GM12864 (cell line): Measurements from ENCODE around the gene RNFT2.
"Not testable (repeated sequence)": the region's sequence is repeated elsewhere in the genome, so short reads cannot be mapped to it uniquely, and the experiment has no call there.

Experiments
- DNase-seq: peaks from one replicate; pipeline ENCODE4 v3.0.0-alpha.2; 2011; ENCODE audit warnings: low read depth
- H3K4me3 ChIP-seq: 2 replicates; pipeline ENCODE4 v1.5.1; 2011; ENCODE audit warnings: mild to moderate bottlenecking, low read depth, low read length, control low read depth
- TF ChIP-seq, protein P1 (sequence below): IDR thresholded peaks from 2 replicates; pipeline ENCODE4 v1.5.1; 2011; ENCODE audit warnings: low read depth, mild to moderate bottlenecking, moderate library complexity, low read length, control low read depth, inconsistent platforms; ENCODE audit errors: missing control alignments

RNFT2 gene

DNA sequence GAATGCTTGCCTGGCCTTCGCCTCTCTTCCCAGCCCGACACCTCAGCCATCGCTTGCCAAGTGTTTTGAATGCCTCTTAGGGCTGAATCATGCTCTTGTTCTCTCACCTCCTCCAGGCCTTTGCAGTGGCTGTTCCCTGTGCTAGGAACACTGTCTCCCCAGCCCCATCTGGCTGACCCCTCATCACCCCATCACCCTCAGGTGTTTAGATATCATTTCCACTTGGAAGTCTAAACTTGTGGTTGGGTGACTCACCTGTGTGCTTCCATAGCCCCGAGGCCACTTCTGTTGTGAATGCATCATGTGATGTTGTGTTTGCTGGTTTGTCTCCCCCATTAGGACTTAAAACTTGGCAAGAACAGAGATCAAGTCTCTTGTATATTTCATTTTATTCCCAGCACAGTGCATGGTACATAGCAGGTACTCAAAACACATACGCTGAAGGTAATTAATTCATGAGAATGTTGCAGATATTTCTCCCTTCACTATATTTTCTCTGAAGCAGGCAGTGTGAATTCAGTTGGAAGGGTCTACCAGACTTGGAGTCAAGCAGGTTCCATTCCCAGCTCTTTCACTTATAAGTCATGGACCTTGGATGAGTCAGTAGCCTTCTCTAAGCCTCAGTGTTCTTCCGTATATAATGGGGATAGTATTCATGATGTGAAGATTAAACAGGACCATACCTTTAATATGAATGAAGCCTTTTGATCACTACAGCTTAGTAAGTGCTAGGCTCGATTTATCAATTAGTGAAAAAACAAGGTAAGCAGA lies 75.3 kb downstream of the RNFT2 start:
- no peak overlapping the region for H3K4me3 ChIP-seq
- TF ChIP-seq, protein P1, sequence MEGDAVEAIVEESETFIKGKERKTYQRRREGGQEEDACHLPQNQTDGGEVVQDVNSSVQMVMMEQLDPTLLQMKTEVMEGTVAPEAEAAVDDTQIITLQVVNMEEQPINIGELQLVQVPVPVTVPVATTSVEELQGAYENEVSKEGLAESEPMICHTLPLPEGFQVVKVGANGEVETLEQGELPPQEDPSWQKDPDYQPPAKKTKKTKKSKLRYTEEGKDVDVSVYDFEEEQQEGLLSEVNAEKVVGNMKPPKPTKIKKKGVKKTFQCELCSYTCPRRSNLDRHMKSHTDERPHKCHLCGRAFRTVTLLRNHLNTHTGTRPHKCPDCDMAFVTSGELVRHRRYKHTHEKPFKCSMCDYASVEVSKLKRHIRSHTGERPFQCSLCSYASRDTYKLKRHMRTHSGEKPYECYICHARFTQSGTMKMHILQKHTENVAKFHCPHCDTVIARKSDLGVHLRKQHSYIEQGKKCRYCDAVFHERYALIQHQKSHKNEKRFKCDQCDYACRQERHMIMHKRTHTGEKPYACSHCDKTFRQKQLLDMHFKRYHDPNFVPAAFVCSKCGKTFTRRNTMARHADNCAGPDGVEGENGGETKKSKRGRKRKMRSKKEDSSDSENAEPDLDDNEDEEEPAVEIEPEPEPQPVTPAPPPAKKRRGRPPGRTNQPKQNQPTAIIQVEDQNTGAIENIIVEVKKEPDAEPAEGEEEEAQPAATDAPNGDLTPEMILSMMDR: no peak
- no peak for DNase-seq

DNA sequence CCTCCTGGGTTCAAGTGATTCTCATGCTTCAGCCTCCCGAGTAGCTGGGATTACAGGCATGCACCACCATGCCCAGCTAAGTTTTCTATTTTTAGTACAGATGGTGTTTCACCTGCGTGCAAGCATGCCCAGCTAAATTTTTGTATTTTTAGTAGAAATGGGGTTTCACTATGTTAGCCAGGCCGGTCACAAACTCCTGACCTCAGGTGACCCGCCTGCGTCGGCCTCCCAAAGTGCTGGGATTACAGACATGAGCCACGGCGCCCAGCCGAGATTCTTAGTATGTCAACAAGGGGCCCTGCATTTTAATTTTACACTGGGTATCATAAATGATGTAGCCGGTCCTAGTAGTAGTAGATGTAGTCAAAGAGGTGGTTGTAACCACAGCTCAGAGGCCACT lies 76.7 kb downstream of the RNFT2 start:
- DNase-seq, H3K4me3 ChIP-seq: not testable (repeated sequence)

GRCh38 chr12:116818341-116818856 lies 80.3 kb downstream of the RNFT2 start:
- DNase-seq: no peak
- TF ChIP-seq, protein P1: no peak
- peak overlapping the region; percentile 85 for H3K4me3 ChIP-seq

DNA sequence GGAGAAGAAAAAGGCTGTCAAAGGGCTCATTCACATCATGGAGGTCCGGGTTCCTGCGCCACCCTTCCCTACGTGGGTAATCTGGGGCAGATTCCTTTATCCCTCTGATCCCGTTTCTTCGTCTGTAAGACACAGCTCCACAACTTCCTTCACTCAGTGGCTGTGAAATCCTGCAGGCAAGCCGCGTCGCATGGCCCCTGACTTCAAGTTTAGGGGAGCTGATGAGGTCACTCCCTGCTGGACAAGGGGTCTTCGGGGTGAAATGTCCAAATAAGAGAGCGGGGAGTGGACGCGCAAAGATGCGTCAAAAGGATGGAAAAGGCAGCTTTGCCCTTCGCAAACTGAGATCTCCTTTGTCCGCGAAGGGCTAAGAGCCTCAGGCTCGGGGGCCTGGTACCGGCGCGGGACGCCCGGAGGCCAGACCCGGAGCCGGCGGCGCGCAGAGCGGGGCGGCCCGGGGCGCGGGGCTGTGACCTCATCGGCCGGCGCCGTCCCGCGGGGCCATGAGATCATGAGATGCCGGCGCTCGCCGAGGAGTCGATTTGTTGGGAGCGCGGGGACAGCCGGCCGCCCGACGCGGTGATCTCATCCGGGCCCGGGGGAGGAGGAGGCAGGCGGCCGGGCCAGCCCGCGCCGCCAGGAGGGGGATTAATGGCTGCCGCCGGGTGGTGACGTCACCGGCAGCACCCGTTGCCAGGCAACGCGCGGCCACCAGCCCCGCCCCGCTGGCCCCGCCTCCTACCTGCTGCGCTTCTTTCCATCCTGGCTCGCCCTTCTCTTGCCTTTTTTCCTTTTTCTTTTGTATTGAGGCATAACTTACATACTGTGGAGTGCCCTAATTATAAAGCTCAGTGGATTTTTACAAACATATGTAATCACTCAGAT lies 81.1 kb downstream of the RNFT2 start:
- peak overlapping the region; percentile 85 for H3K4me3 ChIP-seq
- TF ChIP-seq, protein P1: no peak
- DNase-seq: peak; percentile 26

DNA sequence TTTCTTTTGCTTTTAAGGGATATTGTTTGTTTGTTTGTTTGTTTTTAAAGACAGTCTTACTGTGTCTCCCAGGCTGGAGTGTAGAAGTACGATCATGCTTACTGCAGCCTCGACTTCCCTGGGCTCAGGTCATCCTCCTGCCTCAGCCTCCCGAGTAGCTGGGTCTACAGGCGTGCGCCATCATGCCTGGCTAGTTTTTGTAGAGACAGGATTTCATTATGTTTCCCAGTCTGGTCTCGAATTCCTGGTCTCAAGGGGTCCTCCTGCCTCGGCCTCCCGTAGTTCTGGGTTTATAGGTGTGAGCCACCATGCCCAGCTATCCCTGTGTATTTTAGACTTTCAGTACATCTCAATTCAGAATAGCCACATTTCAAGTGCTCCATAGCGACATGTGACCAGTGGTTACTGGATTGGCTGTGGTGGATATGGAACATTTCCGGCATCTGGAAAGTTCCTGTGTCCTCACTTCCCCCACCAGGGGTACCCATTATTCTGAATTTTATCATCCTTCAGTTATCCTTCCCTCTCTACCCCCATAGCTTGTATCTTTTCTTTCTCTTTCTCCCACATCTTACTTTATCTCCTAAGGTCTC lies 82.0 kb downstream of the RNFT2 start:
- no peak overlapping the region for H3K4me3 ChIP-seq
- TF ChIP-seq, protein P1: no peak
- DNase-seq: no peak

GRCh38 chr12:116821291-116821690 lies 83.2 kb downstream of the RNFT2 start:
- TF ChIP-seq, protein P1: no peak
- H3K4me3 ChIP-seq: no peak overlapping the region
- DNase-seq: no peak

DNA sequence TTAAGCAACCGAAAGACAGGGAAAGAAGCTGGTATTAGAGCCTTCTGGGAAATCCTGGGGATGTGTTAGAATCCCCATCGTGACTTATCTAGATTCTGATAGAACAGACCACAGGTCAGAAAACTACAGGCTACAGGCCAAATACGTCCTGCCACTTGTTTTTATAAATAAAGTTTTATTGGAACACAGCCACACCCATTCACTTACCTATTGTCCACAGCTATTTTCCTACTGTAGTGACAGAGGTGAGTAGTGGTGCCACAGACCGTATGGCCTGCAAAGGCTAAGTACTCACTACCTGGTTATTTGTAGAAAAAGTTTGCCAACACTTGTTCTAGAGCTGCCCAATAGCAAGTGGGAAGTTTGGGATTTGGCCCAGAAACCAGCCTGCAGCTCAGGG lies 89.3 kb downstream of the RNFT2 start:
- no peak for DNase-seq
- no peak overlapping the region for H3K4me3 ChIP-seq
- TF ChIP-seq, protein P1: no peak
